Measurements from ENCODE around the gene EIPR1. TPM values are rescaled to one million over a fixed set of nuclear protein-coding genes. Genes with fewer than 3 reads are reported as not detected.
"Not testable (repeated sequence)": the region's sequence is repeated elsewhere in the genome, so short reads cannot be mapped to it uniquely, and the experiment has no call there.

Gene EIPR1
- total RNA-seq, 1 donor: 23.3 TPM

DNA sequence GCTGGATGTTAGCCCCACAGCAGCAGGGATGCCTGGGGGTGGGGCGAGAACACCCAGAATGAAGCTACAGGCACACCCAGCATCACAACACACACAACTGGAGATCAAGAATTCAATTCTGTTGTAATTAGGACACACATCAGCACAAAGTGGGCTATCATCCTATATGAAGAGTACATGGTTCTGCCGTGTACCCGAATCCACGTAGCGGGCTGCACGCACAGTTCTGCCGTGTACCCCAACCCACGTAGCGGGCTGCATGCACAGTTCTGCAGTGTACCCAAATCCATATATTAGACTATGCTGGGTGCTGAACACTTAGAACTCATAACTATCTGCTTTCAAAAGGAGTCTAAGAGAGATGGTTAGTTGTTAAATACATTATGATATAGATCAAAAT lies 86.5 kb downstream of the EIPR1 start:
- no peak overlapping the region for H3K4me3 ChIP-seq (ENCODE audit: low read depth, low read length)
- no peak for DNase-seq (ENCODE audit: low read depth)
- TF ChIP-seq, protein P1, sequence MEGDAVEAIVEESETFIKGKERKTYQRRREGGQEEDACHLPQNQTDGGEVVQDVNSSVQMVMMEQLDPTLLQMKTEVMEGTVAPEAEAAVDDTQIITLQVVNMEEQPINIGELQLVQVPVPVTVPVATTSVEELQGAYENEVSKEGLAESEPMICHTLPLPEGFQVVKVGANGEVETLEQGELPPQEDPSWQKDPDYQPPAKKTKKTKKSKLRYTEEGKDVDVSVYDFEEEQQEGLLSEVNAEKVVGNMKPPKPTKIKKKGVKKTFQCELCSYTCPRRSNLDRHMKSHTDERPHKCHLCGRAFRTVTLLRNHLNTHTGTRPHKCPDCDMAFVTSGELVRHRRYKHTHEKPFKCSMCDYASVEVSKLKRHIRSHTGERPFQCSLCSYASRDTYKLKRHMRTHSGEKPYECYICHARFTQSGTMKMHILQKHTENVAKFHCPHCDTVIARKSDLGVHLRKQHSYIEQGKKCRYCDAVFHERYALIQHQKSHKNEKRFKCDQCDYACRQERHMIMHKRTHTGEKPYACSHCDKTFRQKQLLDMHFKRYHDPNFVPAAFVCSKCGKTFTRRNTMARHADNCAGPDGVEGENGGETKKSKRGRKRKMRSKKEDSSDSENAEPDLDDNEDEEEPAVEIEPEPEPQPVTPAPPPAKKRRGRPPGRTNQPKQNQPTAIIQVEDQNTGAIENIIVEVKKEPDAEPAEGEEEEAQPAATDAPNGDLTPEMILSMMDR (IDR thresholded peaks at IDR 0.05; ENCODE audit: insufficient read depth, low read length): no peak

DNA sequence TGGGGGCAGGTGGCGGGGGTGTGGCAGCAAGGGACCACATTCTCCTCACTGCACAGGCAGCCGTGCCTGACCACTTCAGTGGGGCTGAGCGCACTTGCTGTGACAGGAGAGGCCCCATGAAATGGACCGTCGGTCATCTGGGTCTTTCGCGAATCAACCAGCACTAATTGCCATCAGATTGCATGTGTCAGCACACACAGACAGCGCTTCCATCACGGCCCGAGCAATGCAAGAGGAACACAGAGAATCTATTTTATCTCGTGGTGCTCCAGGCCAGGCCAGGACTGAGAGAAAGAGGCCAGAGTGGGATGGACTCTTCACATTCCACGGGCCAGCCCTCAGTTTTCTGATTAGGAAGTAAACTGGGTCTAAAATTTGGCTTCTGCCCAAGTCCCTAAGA lies 87.0 kb downstream of the EIPR1 start:
- TF ChIP-seq, protein P1 (IDR thresholded peaks at IDR 0.05; ENCODE audit: insufficient read depth, low read length): no peak
- no peak for DNase-seq (ENCODE audit: low read depth)
- no peak overlapping the region for H3K4me3 ChIP-seq (ENCODE audit: low read depth, low read length)

DNA sequence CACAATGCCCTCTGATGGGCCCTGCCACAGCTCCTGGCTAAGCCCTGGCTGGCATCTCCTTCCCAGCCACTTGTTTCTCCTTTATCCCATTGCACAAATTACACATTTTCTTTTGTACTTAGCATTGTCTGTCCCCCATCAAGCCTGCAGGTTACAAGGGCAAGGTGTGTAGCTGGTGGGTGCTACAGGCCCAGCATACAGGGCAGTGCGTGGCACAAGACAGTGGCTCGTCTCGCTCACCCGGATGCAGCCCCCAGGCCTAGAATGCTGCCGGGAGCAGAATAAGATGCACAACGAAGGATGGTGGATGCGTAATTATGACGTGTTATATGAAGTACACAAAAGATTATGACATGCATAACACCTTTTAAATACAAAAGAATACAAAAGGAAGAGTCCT lies 87.6 kb downstream of the EIPR1 start:
- TF ChIP-seq, protein P1 (IDR thresholded peaks at IDR 0.05; ENCODE audit: insufficient read depth, low read length): no peak
- DNase-seq (ENCODE audit: low read depth): no peak
- no peak overlapping the region for H3K4me3 ChIP-seq (ENCODE audit: low read depth, low read length)

DNA sequence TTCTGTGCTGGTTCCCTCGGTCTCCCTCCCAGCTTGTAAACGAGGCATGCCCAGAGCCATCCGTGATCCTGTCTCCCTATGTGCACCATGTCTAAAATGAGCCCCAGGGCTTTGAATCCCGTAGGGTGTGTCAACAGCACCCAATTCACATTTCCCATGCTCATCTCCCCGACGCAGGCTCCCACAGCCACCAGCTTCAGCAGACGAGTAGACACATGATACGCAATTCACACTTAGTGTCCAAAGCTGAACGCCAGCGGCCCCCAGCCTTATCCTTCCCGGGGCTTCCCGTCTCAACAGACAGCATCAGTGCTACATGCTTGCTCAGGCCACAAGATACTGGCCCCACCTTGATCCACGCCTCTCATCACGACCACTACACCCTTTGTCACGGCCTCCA lies 88.1 kb downstream of the EIPR1 start:
- TF ChIP-seq, protein P1 (IDR thresholded peaks at IDR 0.05; ENCODE audit: insufficient read depth, low read length): no peak
- no peak overlapping the region for H3K4me3 ChIP-seq (ENCODE audit: low read depth, low read length)
- no peak for DNase-seq (ENCODE audit: low read depth)

DNA sequence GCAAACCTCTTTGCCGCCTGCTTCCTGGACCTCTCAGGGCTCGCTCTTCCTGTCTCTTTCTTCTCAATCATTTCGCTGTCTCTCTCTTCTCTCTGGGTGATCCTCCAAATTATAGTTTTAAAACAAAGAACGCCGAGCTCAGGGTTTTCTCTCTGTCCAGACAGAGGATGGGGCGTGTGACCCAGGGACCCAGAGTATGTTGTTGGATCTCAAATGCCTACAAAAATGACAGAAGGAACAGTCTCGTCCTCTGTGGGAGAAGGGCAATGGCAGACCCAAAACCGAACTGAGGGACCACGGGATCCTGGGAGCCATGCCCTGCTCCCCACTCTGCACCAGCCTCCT lies 88.5 kb downstream of the EIPR1 start:
- DNase-seq (ENCODE audit: low read depth): no peak
- TF ChIP-seq, protein P1 (IDR thresholded peaks at IDR 0.05; ENCODE audit: insufficient read depth, low read length): no peak
- no peak overlapping the region for H3K4me3 ChIP-seq (ENCODE audit: low read depth, low read length)

DNA sequence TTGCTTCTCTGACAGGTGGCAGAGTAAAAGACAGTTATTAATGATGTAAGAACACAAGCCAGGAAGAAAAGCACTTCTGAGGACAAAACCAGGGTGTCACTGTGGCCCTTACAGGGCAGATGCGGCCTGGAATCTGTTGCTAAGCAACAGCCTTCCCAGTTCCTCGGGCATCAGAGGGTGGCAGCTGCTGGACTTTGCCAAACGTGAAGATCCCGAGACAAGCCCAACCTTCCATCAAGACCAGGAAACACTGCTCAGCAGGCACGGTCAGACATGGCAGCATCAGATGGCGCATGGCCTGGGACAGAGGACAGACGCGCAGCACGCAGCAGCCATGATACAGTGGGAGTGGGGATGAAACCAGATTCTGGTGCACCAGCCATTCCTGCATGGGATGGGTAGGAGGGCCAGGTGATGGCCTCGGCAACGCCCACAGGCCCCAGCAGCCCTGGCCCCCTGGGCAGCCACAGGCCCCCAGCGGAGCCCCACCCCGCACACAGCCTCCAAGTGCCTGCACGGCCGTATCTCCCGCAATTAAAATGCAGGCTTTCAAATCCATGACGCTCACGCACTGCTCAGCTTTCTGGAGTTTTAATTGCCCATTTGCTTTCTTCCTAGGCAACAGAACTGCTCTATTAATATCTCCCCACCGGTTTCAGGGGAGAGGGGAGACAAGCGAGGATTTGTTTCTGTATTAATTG lies 89.0 kb downstream of the EIPR1 start:
- TF ChIP-seq, protein P1 (IDR thresholded peaks at IDR 0.05; ENCODE audit: insufficient read depth, low read length): no peak
- no peak for DNase-seq (ENCODE audit: low read depth)
- H3K4me3 ChIP-seq (ENCODE audit: low read depth, low read length): no peak overlapping the region

DNA sequence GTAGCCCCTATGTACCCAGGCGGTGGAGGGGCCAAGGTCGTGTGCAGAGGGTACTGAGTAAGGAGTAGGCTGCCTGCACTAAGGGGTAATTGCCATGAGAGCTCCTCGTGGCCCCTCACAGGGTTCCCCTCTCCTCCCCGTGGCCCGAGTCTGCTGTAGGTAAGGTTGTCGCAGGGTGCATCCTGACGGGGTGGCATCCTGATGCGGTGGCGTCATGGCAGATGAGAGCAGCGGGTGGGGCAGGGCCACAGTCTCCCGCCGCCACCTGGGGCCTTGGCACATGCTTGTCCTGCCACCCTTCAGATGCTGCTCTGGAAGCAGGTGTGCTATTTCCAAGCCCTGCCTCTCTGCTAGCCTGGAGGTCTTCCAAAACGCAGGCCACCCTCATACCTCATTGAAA lies 89.7 kb downstream of the EIPR1 start:
- no peak overlapping the region for H3K4me3 ChIP-seq (ENCODE audit: low read depth, low read length)
- no peak for DNase-seq (ENCODE audit: low read depth)
- TF ChIP-seq, protein P1 (IDR thresholded peaks at IDR 0.05; ENCODE audit: insufficient read depth, low read length): no peak

DNA sequence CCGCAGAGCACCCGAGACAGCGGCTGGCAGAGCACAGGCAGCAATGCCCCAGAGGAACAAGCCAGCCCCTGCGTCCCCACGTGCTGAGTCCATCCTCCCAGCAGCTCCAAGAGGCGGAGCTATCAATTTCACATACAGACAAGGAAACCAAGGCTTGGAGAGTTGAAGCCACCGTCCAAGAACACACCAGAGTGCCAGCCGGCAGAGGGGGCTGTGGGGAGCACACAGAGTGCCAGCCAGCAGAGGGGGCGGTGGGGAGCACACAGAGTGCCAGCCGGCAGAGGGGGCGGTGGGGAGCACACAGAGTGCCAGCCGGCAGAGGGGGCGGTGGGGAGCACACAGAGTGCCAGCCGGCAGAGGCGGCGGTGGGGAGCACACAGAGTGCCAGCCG lies 91.0 kb downstream of the EIPR1 start:
- not testable (repeated sequence) for H3K4me3 ChIP-seq (ENCODE audit: low read depth, low read length); DNase-seq (ENCODE audit: low read depth)
